ENCODE measurements around the gene FEM1A. TPM values are rescaled to one million over a fixed set of nuclear protein-coding genes. Genes with fewer than 3 reads are reported as not detected.

FEM1A gene
- total and polyA plus RNA-seq, 9 donors = 3.6 to 11.4 (median 9.1) TPM

DNA sequence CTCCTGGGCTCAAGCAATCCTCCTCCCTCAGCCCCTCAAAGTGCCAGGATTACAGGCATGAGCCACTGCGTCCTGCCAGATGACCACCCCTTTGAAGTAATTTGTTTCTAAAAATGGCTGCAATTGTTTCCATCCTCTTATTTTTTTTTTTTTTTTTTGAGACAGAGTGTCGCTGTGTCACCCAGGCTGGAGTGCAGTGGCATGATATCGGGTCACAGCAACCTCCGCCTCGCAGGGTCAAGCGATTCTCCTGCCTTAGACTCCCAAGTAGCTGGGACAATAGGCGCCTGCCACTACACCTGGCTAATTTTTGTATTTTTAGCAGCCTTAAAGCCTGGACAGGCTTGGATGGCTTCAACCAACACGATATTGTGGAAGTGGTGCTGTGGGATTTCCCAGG is 45.5 kb upstream of the FEM1A start:
- WGBS, 3 donors = 78 to 82% (median 81%) methylated on average over 8 of the region's 8 CpGs
- Histone ChIP-seq H3K36me3 (no peaks in the 10 kb centered on the region), H3K9me3 (no peaks in the 10 kb centered on the region), H3K27me3 (no peaks in the 10 kb centered on the region), H3K4me1 (ENCODE audit: insufficient read depth) (peaks cover 17% of the 10 kb centered on the region), H3K4me3 (no peak overlapping the region), H3K27ac (no peak overlapping the region)
- intact Hi-C loops (cut with DNase I) = no loop called here
- TF ChIP-seq POLR2A (IDR thresholded peaks at IDR 0.05) = no peak
- TF ChIP-seq, protein P1, sequence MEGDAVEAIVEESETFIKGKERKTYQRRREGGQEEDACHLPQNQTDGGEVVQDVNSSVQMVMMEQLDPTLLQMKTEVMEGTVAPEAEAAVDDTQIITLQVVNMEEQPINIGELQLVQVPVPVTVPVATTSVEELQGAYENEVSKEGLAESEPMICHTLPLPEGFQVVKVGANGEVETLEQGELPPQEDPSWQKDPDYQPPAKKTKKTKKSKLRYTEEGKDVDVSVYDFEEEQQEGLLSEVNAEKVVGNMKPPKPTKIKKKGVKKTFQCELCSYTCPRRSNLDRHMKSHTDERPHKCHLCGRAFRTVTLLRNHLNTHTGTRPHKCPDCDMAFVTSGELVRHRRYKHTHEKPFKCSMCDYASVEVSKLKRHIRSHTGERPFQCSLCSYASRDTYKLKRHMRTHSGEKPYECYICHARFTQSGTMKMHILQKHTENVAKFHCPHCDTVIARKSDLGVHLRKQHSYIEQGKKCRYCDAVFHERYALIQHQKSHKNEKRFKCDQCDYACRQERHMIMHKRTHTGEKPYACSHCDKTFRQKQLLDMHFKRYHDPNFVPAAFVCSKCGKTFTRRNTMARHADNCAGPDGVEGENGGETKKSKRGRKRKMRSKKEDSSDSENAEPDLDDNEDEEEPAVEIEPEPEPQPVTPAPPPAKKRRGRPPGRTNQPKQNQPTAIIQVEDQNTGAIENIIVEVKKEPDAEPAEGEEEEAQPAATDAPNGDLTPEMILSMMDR (IDR thresholded peaks at IDR 0.05) = no peak
- no peak for TF ChIP-seq EP300 (IDR thresholded peaks at IDR 0.05)
- DNase-seq = no peak

GRCh38 chr19:4748185-4748584 is 43.3 kb upstream of the FEM1A start:
- DNase-seq = no peak
- Histone ChIP-seq H3K36me3 (no peaks in the 10 kb centered on the region), H3K4me1 (ENCODE audit: insufficient read depth) (peaks cover 7% of the 10 kb centered on the region), H3K27ac (no peak overlapping the region), H3K27me3 (no peaks in the 10 kb centered on the region), H3K9me3 (no peaks in the 10 kb centered on the region), H3K4me3 (no peak overlapping the region)
- 33 to 37% (median 34%) methylated on average over 11 of the region's 11 CpGs for WGBS, 3 donors
- intact Hi-C loops (cut with DNase I) = no loop called here
- TF ChIP-seq EP300 (IDR thresholded peaks at IDR 0.05) (no peak), POLR2A (IDR thresholded peaks at IDR 0.05) (no peak)
- TF ChIP-seq, protein P1 (IDR thresholded peaks at IDR 0.05) = no peak

GRCh38 chr19:4748589-4748988 is 42.9 kb upstream of the FEM1A start:
- peaks cover 7% of the 10 kb centered on the region for H3K4me1 ChIP-seq (ENCODE audit: insufficient read depth)
- WGBS, 3 donors = 37 to 44% (median 40%) methylated on average over 9 of the region's 9 CpGs

DNA sequence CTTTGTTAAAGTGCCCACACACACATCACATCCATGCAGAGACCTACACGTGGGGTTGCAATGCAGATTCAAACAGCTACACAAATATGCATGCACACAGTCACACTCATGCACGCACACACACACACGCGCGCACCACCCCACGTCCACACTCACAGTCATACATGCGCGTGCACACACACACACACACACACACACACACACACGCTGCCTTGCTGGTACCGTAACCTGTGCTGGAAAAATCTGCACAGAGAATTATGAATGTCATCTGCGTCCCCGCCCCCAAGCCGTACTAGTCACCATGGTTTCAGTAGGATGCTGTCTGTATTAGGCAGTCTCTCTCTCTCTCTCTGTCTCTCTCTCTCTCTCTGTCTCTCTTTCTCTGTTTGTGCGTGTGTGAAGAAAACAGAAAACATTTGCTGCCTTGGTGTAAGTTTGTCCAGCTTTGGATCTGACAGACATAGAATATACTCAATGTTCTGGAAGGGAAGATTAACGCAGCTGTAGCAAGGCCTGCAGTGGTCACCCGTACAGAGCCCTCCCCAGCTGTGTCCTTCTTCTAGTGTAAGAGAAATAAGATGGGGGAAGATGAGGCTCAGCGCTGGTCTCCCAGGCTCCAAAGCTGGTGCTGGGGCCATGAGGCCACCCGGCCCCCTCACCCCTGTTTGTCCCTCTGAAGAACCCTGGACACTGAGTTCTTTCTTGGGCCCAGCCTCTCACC is 41.5 kb upstream of the FEM1A start:
- TF ChIP-seq EP300 (IDR thresholded peaks at IDR 0.05) (no peak), POLR2A (IDR thresholded peaks at IDR 0.05) (no peak)
- TF ChIP-seq, protein P1 (IDR thresholded peaks at IDR 0.05) = no peak
- H3K27me3 ChIP-seq = no peaks in the 10 kb centered on the region
- no peak overlapping the region for H3K4me3 ChIP-seq
- H3K9me3 ChIP-seq = no peaks in the 10 kb centered on the region
- intact Hi-C loops (cut with DNase I) = no loop called here
- WGBS, 3 donors = 65 to 69% (median 66%) methylated on average over 18 of the region's 18 CpGs
- H3K27ac ChIP-seq = no peak overlapping the region
- no peak for DNase-seq
- H3K4me1 ChIP-seq (ENCODE audit: insufficient read depth) = peaks cover 2% of the 10 kb centered on the region
- H3K36me3 ChIP-seq = no peaks in the 10 kb centered on the region

More at GRCh38 chr19:4748589-4748988, 42.9 kb upstream of the FEM1A start:
- Histone ChIP-seq H3K27me3 (no peaks in the 10 kb centered on the region), H3K9me3 (no peaks in the 10 kb centered on the region), H3K27ac (no peak overlapping the region), H3K4me3 (no peak overlapping the region), H3K36me3 (no peaks in the 10 kb centered on the region)
- TF ChIP-seq, protein P1 (IDR thresholded peaks at IDR 0.05) = no peak
- TF ChIP-seq POLR2A (IDR thresholded peaks at IDR 0.05) (no peak), EP300 (IDR thresholded peaks at IDR 0.05) (no peak)
- intact Hi-C loops (cut with DNase I) = no loop called here
- DNase-seq = no peak
